VCaP (cell line): Measurements from ENCODE around the gene ASB5.

Source experiments
- H3K27ac ChIP-seq: fragments of 450-650 bp; 2 replicates; pipeline ENCODE4 v1.5.1; 2017
- CTCF ChIP-seq: fragments of 450-650 bp; conservative IDR thresholded peaks from 2 replicates; pipeline ENCODE4 v1.5.1; 2017; ENCODE audit warnings: mild to moderate bottlenecking, moderate library complexity

ASB5 gene

GRCh38 chr4:176187624-176188023 is 81.4 kb downstream of the ASB5 start:
- TF ChIP-seq CTCF: no peak
- no peak overlapping the region for H3K27ac ChIP-seq

GRCh38 chr4:176186671-176187395 is 82.2 kb downstream of the ASB5 start:
- H3K27ac ChIP-seq: no peak overlapping the region
- no peak for TF ChIP-seq CTCF

- TF ChIP-seq CTCF: no peak
- H3K27ac ChIP-seq: no peak overlapping the region
Observed at GRCh38 chr4:176186067-176186466, 83.0 kb downstream of the ASB5 start.

- TF ChIP-seq CTCF: no peak
- no peak overlapping the region for H3K27ac ChIP-seq
Observed at GRCh38 chr4:176185051-176185450, 84.0 kb downstream of the ASB5 start.
